ENCODE results near the gene SYP. TPM values are rescaled to one million over a fixed set of nuclear protein-coding genes. Genes with fewer than 3 reads are reported as not detected.
A peak's percentile ranks its signal among the peaks of the same experiment; 100 is the strongest.

Gene SYP
- total and polyA plus RNA-seq, 5 donors: 2.1 to 3.1 (median 2.6) TPM

GRCh38 chrX:49165901-49166881 lies 33.8 kb downstream of the SYP start:
- ATAC-seq (peak; percentile 45 to 53), DNase-seq (peak; percentile 79 to 93 (median 88))
- Histone ChIP-seq H3K27me3 (ENCODE audit: control insufficient read depth, insufficient read depth) (no peaks in the 10 kb centered on the region), H3K4me1 (ENCODE audit: control insufficient read depth, insufficient read depth, low read length) (no peaks in the 10 kb centered on the region), H3K4me3 (ENCODE audit: low read length) (peak overlapping the region; percentile 30), H3K9me3 (ENCODE audit: control insufficient read depth, low read length) (no peaks in the 10 kb centered on the region), H3K27ac (ENCODE audit: low read length) (peak overlapping the region; percentile 97)
- intact Hi-C loops (cut with DNase I): no loop called here
- 8% methylated on average over 61 of the region's 61 CpGs for WGBS

GRCh38 chrX:49164589-49165360 lies 35.2 kb downstream of the SYP start:
- H3K27ac ChIP-seq (ENCODE audit: low read length): peak overlapping the region; percentile 97
- no peaks in the 10 kb centered on the region for H3K4me1 ChIP-seq (ENCODE audit: control insufficient read depth, insufficient read depth, low read length)
- DNase-seq: peak in 1 of 3 donors; percentile 54
- H3K4me3 ChIP-seq (ENCODE audit: low read length): no peak overlapping the region
- WGBS: 86% methylated on average over 31 of the region's 31 CpGs
- no peak for ATAC-seq
- intact Hi-C loops (cut with DNase I): no loop called here
- no peaks in the 10 kb centered on the region for H3K27me3 ChIP-seq (ENCODE audit: control insufficient read depth, insufficient read depth)
- H3K9me3 ChIP-seq (ENCODE audit: control insufficient read depth, low read length): no peaks in the 10 kb centered on the region

GRCh38 chrX:49163555-49164419 lies 36.2 kb downstream of the SYP start:
- Histone ChIP-seq H3K4me3 (ENCODE audit: low read length) (peak overlapping the region; percentile 37), H3K9me3 (ENCODE audit: control insufficient read depth, low read length) (no peaks in the 10 kb centered on the region), H3K27me3 (ENCODE audit: control insufficient read depth, insufficient read depth) (no peaks in the 10 kb centered on the region), H3K4me1 (ENCODE audit: control insufficient read depth, insufficient read depth, low read length) (no peaks in the 10 kb centered on the region), H3K27ac (ENCODE audit: low read length) (peak overlapping the region; percentile 91)
- WGBS: under 1% methylated on average over 69 of the region's 69 CpGs
- DNase-seq (peak; percentile 91 to 96 (median 95)), ATAC-seq (peak; percentile 78 to 80)
- intact Hi-C loops (cut with DNase I): no loop called here

- H3K27ac ChIP-seq (ENCODE audit: low read length): peak within 1 kb of the TSS; percentile 91
- WGBS: 64% methylated on average over 28 of the region's 28 CpGs
- ATAC-seq (no peak), DNase-seq (peak in 2 of 3 donors; percentile 67 to 69)
- H3K4me3 ChIP-seq (ENCODE audit: low read length): peak within 1 kb of the TSS; percentile 37
- no peaks in the 10 kb centered on the region for H3K27me3 ChIP-seq (ENCODE audit: control insufficient read depth, insufficient read depth)
- H3K9me3 ChIP-seq (ENCODE audit: control insufficient read depth, low read length): no peaks in the 10 kb centered on the region
- no peaks in the 10 kb centered on the region for H3K4me1 ChIP-seq (ENCODE audit: control insufficient read depth, insufficient read depth, low read length)
- intact Hi-C loops (cut with DNase I): no loop called here
Observed at GRCh38 chrX:49162620-49163019, 37.4 kb downstream of the SYP start, which contains the start of gene MAGIX. TSS of gene MAGIX (plus strand) at chrX:49162758. CDS start at chrX:49162890, 132 bp downstream.

- Histone ChIP-seq H3K27me3 (ENCODE audit: control insufficient read depth, insufficient read depth) (no peaks in the 10 kb centered on the region), H3K9me3 (ENCODE audit: control insufficient read depth, low read length) (no peaks in the 10 kb centered on the region), H3K27ac (ENCODE audit: low read length) (no peak overlapping the region), H3K4me1 (ENCODE audit: control insufficient read depth, insufficient read depth, low read length) (no peaks in the 10 kb centered on the region), H3K4me3 (ENCODE audit: low read length) (no peak overlapping the region)
- DNase-seq (no peak), ATAC-seq (no peak)
- intact Hi-C loops (cut with DNase I): no loop called here
- 96% methylated on average over 5 of the region's 5 CpGs for WGBS
Observed at GRCh38 chrX:49161632-49162031, 38.4 kb downstream of the SYP start.

- WGBS: 86% methylated on average over 2 of the region's 2 CpGs
- H3K4me3 ChIP-seq (ENCODE audit: low read length): no peak overlapping the region
- H3K9me3 ChIP-seq (ENCODE audit: control insufficient read depth, low read length): no peaks in the 10 kb centered on the region
- no peaks in the 10 kb centered on the region for H3K27me3 ChIP-seq (ENCODE audit: control insufficient read depth, insufficient read depth)
- H3K4me1 ChIP-seq (ENCODE audit: control insufficient read depth, insufficient read depth, low read length): no peaks in the 10 kb centered on the region
- H3K27ac ChIP-seq (ENCODE audit: low read length): no peak overlapping the region
- intact Hi-C loops (cut with DNase I): no loop called here
- no peak for ATAC-seq
- DNase-seq: no peak
Observed at GRCh38 chrX:49160908-49161307, 39.1 kb downstream of the SYP start.

- Histone ChIP-seq H3K4me3 (ENCODE audit: low read length) (no peak overlapping the region), H3K4me1 (ENCODE audit: control insufficient read depth, insufficient read depth, low read length) (no peaks in the 10 kb centered on the region), H3K27ac (ENCODE audit: low read length) (no peak overlapping the region), H3K9me3 (ENCODE audit: control insufficient read depth, low read length) (no peaks in the 10 kb centered on the region), H3K27me3 (ENCODE audit: control insufficient read depth, insufficient read depth) (no peaks in the 10 kb centered on the region)
- WGBS: 71% methylated on average over 24 of the region's 25 CpGs
- DNase-seq (no peak), ATAC-seq (no peak)
- intact Hi-C loops (cut with DNase I): no loop called here
Observed at GRCh38 chrX:49157194-49157593, 42.8 kb downstream of the SYP start.

- DNase-seq (peak; percentile 90 to 97 (median 96)), ATAC-seq (peak; percentile 95 to 96)
- Histone ChIP-seq H3K27ac (ENCODE audit: low read length) (peak overlapping the region; percentile 100), H3K4me1 (ENCODE audit: control insufficient read depth, insufficient read depth, low read length) (no peaks in the 10 kb centered on the region), H3K4me3 (ENCODE audit: low read length) (peak overlapping the region; percentile 88), H3K27me3 (ENCODE audit: control insufficient read depth, insufficient read depth) (no peaks in the 10 kb centered on the region), H3K9me3 (ENCODE audit: control insufficient read depth, low read length) (no peaks in the 10 kb centered on the region)
- intact Hi-C loops (cut with DNase I): no loop called here
- WGBS: 2% methylated on average over 65 of the region's 65 CpGs
Observed at GRCh38 chrX:49155900-49156837, 43.8 kb downstream of the SYP start.

GRCh38 chrX:49155243-49155899 lies 44.6 kb downstream of the SYP start:
- ATAC-seq (peak; percentile 32 to 47), DNase-seq (peak in 1 of 3 donors; percentile 54)
- peak overlapping the region; percentile 100 for H3K27ac ChIP-seq (ENCODE audit: low read length)
- H3K4me1 ChIP-seq (ENCODE audit: control insufficient read depth, insufficient read depth, low read length): no peaks in the 10 kb centered on the region
- 1% methylated on average over 18 of the region's 18 CpGs for WGBS
- H3K4me3 ChIP-seq (ENCODE audit: low read length): peak overlapping the region; percentile 88
- intact Hi-C loops (cut with DNase I): no loop called here
- no peaks in the 10 kb centered on the region for H3K27me3 ChIP-seq (ENCODE audit: control insufficient read depth, insufficient read depth)
- no peaks in the 10 kb centered on the region for H3K9me3 ChIP-seq (ENCODE audit: control insufficient read depth, low read length)
